LNCAP (cell line): Measurements from ENCODE around the gene REEP3.

Source experiments
- TF ChIP-seq, protein P1 (sequence below): fragments of 450-650 bp; IDR thresholded peaks from 2 replicates; pipeline ENCODE4 v1.5.1; 2017; ENCODE audit warnings: mild to moderate bottlenecking

The REEP3 gene

GRCh38 chr10:63646491-63646890 lies 125.3 kb downstream of the REEP3 start:
- TF ChIP-seq, protein P1, sequence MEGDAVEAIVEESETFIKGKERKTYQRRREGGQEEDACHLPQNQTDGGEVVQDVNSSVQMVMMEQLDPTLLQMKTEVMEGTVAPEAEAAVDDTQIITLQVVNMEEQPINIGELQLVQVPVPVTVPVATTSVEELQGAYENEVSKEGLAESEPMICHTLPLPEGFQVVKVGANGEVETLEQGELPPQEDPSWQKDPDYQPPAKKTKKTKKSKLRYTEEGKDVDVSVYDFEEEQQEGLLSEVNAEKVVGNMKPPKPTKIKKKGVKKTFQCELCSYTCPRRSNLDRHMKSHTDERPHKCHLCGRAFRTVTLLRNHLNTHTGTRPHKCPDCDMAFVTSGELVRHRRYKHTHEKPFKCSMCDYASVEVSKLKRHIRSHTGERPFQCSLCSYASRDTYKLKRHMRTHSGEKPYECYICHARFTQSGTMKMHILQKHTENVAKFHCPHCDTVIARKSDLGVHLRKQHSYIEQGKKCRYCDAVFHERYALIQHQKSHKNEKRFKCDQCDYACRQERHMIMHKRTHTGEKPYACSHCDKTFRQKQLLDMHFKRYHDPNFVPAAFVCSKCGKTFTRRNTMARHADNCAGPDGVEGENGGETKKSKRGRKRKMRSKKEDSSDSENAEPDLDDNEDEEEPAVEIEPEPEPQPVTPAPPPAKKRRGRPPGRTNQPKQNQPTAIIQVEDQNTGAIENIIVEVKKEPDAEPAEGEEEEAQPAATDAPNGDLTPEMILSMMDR = no peak

GRCh38 chr10:63651864-63652263 lies 130.7 kb downstream of the REEP3 start:
- TF ChIP-seq, protein P1 = no peak

DNA sequence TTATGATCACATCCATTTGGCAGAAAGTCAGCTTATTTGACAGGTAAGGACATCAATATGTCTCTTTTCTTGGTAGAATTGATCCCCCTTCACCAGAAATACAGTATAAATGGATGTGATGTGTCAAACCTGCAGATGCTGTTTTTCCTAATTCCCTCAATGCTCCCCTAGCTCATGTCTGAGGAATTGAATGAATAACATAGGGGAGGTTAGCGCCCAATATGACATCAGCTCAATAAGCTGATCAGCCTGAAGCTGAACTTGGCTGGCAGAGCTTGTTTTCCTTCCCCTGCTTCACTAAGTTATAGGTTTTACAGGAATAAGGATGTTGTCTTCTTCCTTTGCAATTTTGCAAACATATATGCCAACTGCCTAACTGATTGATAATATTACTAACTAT lies 132.5 kb downstream of the REEP3 start:
- TF ChIP-seq, protein P1 = no peak

DNA sequence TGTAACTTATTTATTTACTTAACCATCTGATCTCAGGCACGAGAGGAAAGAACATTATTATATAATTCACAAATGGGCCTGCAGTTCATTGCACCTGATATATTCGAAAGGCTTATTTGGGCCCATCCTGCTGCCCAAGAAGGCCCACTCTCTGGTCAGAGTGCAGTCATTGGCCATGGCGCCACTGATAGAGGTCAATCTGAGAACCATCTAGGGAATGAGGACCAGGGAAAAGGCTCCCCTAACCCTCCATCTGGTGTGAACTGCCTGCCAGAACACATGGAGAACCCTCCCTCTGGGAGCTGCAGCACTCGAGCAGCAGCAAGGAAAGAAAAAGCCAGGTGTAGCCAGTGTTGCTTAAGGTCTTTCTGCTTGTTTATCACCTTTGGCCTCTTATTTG lies 136.6 kb downstream of the REEP3 start:
- TF ChIP-seq, protein P1 = no peak

DNA sequence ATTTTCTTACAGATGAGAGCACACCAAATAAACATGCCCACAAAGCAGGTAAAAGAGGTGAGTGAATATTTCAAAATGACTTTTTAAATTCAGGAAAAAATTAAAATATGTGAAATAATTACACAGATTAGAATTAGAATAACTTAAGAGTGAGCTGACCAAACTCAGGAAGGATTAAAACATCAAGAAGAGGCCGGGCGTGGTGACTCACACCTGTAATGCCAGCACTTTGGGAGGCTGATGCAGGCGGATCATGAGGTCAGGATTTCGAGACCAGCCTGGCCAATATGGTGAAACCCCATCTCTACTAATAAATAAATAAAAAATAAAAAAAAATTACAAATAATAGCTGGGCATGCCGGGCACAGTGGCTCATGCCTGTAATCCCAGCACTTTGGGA lies 140.1 kb downstream of the REEP3 start:
- TF ChIP-seq, protein P1 = no peak

DNA sequence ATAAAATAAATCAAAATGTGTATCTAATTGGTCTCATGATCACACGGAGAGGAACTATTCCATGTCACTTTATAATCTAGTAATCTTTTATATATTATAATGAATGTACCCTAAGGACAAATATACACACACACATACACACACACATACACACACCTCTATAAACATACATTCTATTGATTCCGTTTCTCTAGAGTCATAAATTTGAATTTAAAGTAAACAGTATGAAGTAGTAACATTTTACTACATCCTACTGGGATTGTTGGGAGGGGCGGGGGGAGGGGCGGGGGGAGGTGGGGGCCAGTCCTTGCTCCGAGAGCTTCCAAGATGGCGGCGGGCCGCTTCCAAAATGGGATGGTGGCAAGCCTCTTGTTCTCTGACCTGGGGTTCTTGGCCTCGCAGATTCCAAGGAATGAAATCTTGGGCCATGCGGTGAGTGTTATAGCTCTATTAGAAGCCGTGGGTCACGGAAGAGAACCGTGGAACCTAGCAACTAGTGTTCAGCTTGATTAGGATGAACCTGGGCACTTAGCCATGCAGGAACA lies 143.2 kb downstream of the REEP3 start:
- TF ChIP-seq, protein P1 = no peak

DNA sequence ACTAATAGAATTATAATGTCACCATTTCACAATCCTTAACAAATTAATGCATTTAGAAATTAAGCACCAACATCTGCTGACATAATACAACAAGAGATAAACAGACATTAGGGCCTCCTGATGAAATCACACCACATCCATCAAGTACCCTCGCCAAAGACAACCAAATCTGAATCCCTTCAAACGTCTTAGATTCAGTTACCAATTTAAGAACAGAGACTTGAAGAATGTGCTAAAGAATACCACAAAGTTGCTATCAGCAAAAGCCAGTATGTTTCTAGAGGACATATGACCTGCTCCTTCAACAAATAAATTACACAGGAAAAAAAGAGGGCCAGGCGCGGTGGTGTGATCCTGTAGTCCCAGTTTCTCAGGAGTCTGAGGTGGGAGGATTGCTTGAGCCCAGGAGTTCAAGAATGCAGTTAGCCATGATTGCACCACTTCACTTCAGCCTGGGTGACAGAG lies 144.5 kb downstream of the REEP3 start:
- TF ChIP-seq, protein P1 = no peak

GRCh38 chr10:63666836-63667383 lies 145.7 kb downstream of the REEP3 start:
- TF ChIP-seq, protein P1 = no peak
